ENCODE data around the gene NPTN. TPM values are rescaled to one million over a fixed set of nuclear protein-coding genes. Genes with fewer than 3 reads are reported as not detected.

NPTN gene
- total and polyA plus RNA-seq, 7 experiments from 2014 or later, result 26.8 to 51.9 (median 42.6) TPM

- intact Hi-C loops (cut with micrococcal nuclease), result no loop called here
- Histone ChIP-seq H3K4me1 (ENCODE audit: control insufficient read depth in 2 of 2, insufficient read depth in 2 of 2, low read length in 2 of 2) (no peaks in the 10 kb centered on the region), H3K4me3 (ENCODE audit: low read length) (no peak overlapping the region), H3K9me3 (ENCODE audit: control insufficient read depth in 2 of 3, low read length in 3 of 3) (no peaks in the 10 kb centered on the region), H3K27ac (ENCODE audit: low read depth, low read length) (no peak overlapping the region), H3K27me3 (ENCODE audit: control insufficient read depth in 2 of 2, insufficient read depth in 2 of 2, low read length in 2 of 2) (peaks cover 0 to 5% of the 10 kb centered on the region in 2 donors), H3K36me3 (ENCODE audit: control insufficient read depth in 2 of 3, insufficient read depth in 3 of 3, low read length in 3 of 3) (no peaks in the 10 kb centered on the region)
- POLR2A ChIA-PET, result no interaction called here
- Mint-ChIP-seq H3K4me1 (peaks cover 0 to 12% (median 6%) of the 10 kb centered on the region in 7 donors), H3K27ac (no peak overlapping the region), H3K9me3 (peaks cover 0 to 12% (median 4%) of the 10 kb centered on the region in 11 donors), H3K36me3 (peaks cover 0 to 8% (median 0%) of the 10 kb centered on the region in 5 donors), H3K4me3 (no peak overlapping the region), H3K27me3 (peaks cover 28 to 53% (median 45%) of the 10 kb centered on the region in 5 donors)
- DNase-seq, result no peak
- CTCF ChIA-PET, result no interaction called here
- no peak for ATAC-seq
Measured at GRCh38 chr15:73658645-73659044, 25.5 kb upstream of the NPTN start.

GRCh38 chr15:73655724-73656123 lies 22.5 kb upstream of the NPTN start:
- Mint-ChIP-seq H3K4me3 (no peak overlapping the region), H3K27ac (no peak overlapping the region), H3K27me3 (peaks cover 22 to 50% (median 44%) of the 10 kb centered on the region in 5 donors), H3K9me3 (peaks cover 0 to 13% (median 1%) of the 10 kb centered on the region in 11 donors), H3K36me3 (peaks cover 0 to 4% (median 0%) of the 10 kb centered on the region in 5 donors), H3K4me1 (peaks cover 3 to 11% (median 6%) of the 10 kb centered on the region in 7 donors)
- ChIA-PET CTCF (no interaction called here), POLR2A (no interaction called here)
- intact Hi-C loops (cut with micrococcal nuclease), result no loop called here
- Histone ChIP-seq H3K9me3 (ENCODE audit: control insufficient read depth in 2 of 3, low read length in 3 of 3) (no peaks in the 10 kb centered on the region), H3K27me3 (ENCODE audit: control insufficient read depth in 2 of 2, insufficient read depth in 2 of 2, low read length in 2 of 2) (peaks cover 0 to 5% of the 10 kb centered on the region in 2 donors), H3K4me1 (ENCODE audit: control insufficient read depth in 2 of 2, insufficient read depth in 2 of 2, low read length in 2 of 2) (no peaks in the 10 kb centered on the region), H3K27ac (ENCODE audit: low read depth, low read length) (no peak overlapping the region), H3K4me3 (ENCODE audit: low read length) (no peak overlapping the region), H3K36me3 (ENCODE audit: control insufficient read depth in 2 of 3, insufficient read depth in 3 of 3, low read length in 3 of 3) (no peaks in the 10 kb centered on the region)
- no peak for ATAC-seq
- DNase-seq, result no peak

- Histone ChIP-seq H3K27me3 (ENCODE audit: control insufficient read depth in 2 of 2, insufficient read depth in 2 of 2, low read length in 2 of 2) (peaks cover 0 to under 1% of the 10 kb centered on the region in 2 donors), H3K4me3 (ENCODE audit: low read length) (no peak overlapping the region), H3K36me3 (ENCODE audit: control insufficient read depth in 2 of 3, insufficient read depth in 3 of 3, low read length in 3 of 3) (no peaks in the 10 kb centered on the region), H3K4me1 (ENCODE audit: control insufficient read depth in 2 of 2, insufficient read depth in 2 of 2, low read length in 2 of 2) (no peaks in the 10 kb centered on the region), H3K9me3 (ENCODE audit: control insufficient read depth in 2 of 3, low read length in 3 of 3) (no peaks in the 10 kb centered on the region), H3K27ac (ENCODE audit: low read depth, low read length) (no peak overlapping the region)
- Mint-ChIP-seq H3K4me3 (no peak overlapping the region), H3K27ac (no peak overlapping the region), H3K9me3 (peaks cover 0 to 13% (median 1%) of the 10 kb centered on the region in 11 donors), H3K27me3 (peaks cover 18 to 51% (median 45%) of the 10 kb centered on the region in 5 donors), H3K4me1 (peaks cover 0 to 7% (median under 1%) of the 10 kb centered on the region in 7 donors), H3K36me3 (peaks cover 0 to 4% (median 0%) of the 10 kb centered on the region in 5 donors)
- ChIA-PET CTCF (no interaction called here), POLR2A (no interaction called here)
- DNase-seq (no peak), ATAC-seq (no peak)
- intact Hi-C loops (cut with micrococcal nuclease), result no loop called here
Measured at GRCh38 chr15:73654659-73655058, 21.5 kb upstream of the NPTN start.

- no peak overlapping the region for H3K4me3 Mint-ChIP-seq
- H3K9me3 Mint-ChIP-seq, result peaks cover 0 to 13% (median 0%) of the 10 kb centered on the region in 11 donors
- Histone ChIP-seq H3K27ac (ENCODE audit: low read depth, low read length) (no peak overlapping the region), H3K9me3 (ENCODE audit: control insufficient read depth in 2 of 3, low read length in 3 of 3) (no peaks in the 10 kb centered on the region), H3K36me3 (ENCODE audit: control insufficient read depth in 2 of 3, insufficient read depth in 3 of 3, low read length in 3 of 3) (no peaks in the 10 kb centered on the region), H3K4me1 (ENCODE audit: control insufficient read depth in 2 of 2, insufficient read depth in 2 of 2, low read length in 2 of 2) (no peaks in the 10 kb centered on the region), H3K27me3 (ENCODE audit: control insufficient read depth in 2 of 2, insufficient read depth in 2 of 2, low read length in 2 of 2) (no peaks in the 10 kb centered on the region), H3K4me3 (ENCODE audit: low read length) (no peak overlapping the region)
- H3K27me3 Mint-ChIP-seq, result peaks cover 5 to 49% (median 42%) of the 10 kb centered on the region in 5 donors
- DNase-seq, result no peak
- ATAC-seq, result peak; percentile 37
- ChIA-PET POLR2A (no interaction called here), CTCF (interaction anchor here (1.5 kb wide), 1 partner anchor 55 kb away, joined by 4 read pairs; no protein-coding TSS in a partner anchor)
- H3K4me1 Mint-ChIP-seq, result peaks cover 0 to 7% (median 0%) of the 10 kb centered on the region in 7 donors
- no peak overlapping the region for H3K27ac Mint-ChIP-seq
- H3K36me3 Mint-ChIP-seq, result no peaks in the 10 kb centered on the region
- intact Hi-C loops (cut with micrococcal nuclease), result no loop called here
Measured at GRCh38 chr15:73650416-73651126, 17.4 kb upstream of the NPTN start.

- H3K9me3 ChIP-seq (ENCODE audit: control insufficient read depth in 2 of 3, low read length in 3 of 3), result no peaks in the 10 kb centered on the region
- DNase-seq (no peak), ATAC-seq (no peak)
- Mint-ChIP-seq H3K4me3 (no peak overlapping the region), H3K9me3 (peaks cover 0 to 13% (median 0%) of the 10 kb centered on the region in 11 donors), H3K36me3 (no peaks in the 10 kb centered on the region), H3K27me3 (peaks cover 4 to 43% (median 37%) of the 10 kb centered on the region in 5 donors), H3K27ac (no peak overlapping the region), H3K4me1 (peaks cover 0 to 7% (median 0%) of the 10 kb centered on the region in 7 donors)
- CTCF ChIA-PET, result no interaction called here
- no peaks in the 10 kb centered on the region for H3K36me3 ChIP-seq (ENCODE audit: control insufficient read depth in 2 of 3, insufficient read depth in 3 of 3, low read length in 3 of 3)
- no peak overlapping the region for H3K27ac ChIP-seq (ENCODE audit: low read depth, low read length)
- no peak overlapping the region for H3K4me3 ChIP-seq (ENCODE audit: low read length)
- POLR2A ChIA-PET, result no interaction called here
- H3K27me3 ChIP-seq (ENCODE audit: control insufficient read depth in 2 of 2, insufficient read depth in 2 of 2, low read length in 2 of 2), result no peaks in the 10 kb centered on the region
- no peaks in the 10 kb centered on the region for H3K4me1 ChIP-seq (ENCODE audit: control insufficient read depth in 2 of 2, insufficient read depth in 2 of 2, low read length in 2 of 2)
- intact Hi-C loops (cut with micrococcal nuclease), result no loop called here
Measured at GRCh38 chr15:73648014-73648295, 14.8 kb upstream of the NPTN start.

- no peak overlapping the region for H3K4me3 ChIP-seq (ENCODE audit: low read length)
- ATAC-seq (no peak), DNase-seq (no peak)
- CTCF ChIA-PET, result interaction anchor here (0.6 kb wide), 1 partner anchor 1386 kb away, joined by 3 read pairs; no protein-coding TSS in a partner anchor
- H3K9me3 ChIP-seq (ENCODE audit: control insufficient read depth in 2 of 3, low read length in 3 of 3), result no peaks in the 10 kb centered on the region
- POLR2A ChIA-PET, result no interaction called here
- Mint-ChIP-seq H3K36me3 (no peaks in the 10 kb centered on the region), H3K9me3 (peaks cover 0 to 13% (median 0%) of the 10 kb centered on the region in 11 donors), H3K27ac (no peak overlapping the region), H3K27me3 (peaks cover 4 to 39% (median 35%) of the 10 kb centered on the region in 5 donors), H3K4me3 (no peak overlapping the region), H3K4me1 (peaks cover 0 to 7% (median 0%) of the 10 kb centered on the region in 7 donors)
- H3K36me3 ChIP-seq (ENCODE audit: control insufficient read depth in 2 of 3, insufficient read depth in 3 of 3, low read length in 3 of 3), result no peaks in the 10 kb centered on the region
- H3K27me3 ChIP-seq (ENCODE audit: control insufficient read depth in 2 of 2, insufficient read depth in 2 of 2, low read length in 2 of 2), result no peaks in the 10 kb centered on the region
- intact Hi-C loops (cut with micrococcal nuclease), result no loop called here
- H3K27ac ChIP-seq (ENCODE audit: low read depth, low read length), result no peak overlapping the region
- no peaks in the 10 kb centered on the region for H3K4me1 ChIP-seq (ENCODE audit: control insufficient read depth in 2 of 2, insufficient read depth in 2 of 2, low read length in 2 of 2)
Measured at GRCh38 chr15:73647259-73648013, 14.2 kb upstream of the NPTN start.
